Measurements from ENCODE around the gene CYP2U1. TPM values are rescaled to one million over a fixed set of nuclear protein-coding genes. Genes with fewer than 3 reads are reported as not detected.
"Not testable (repeated sequence)": the region's sequence is repeated elsewhere in the genome, so short reads cannot be mapped to it uniquely, and the experiment has no call there.

Gene CYP2U1
- total and polyA plus RNA-seq, 5 donors = 7.3 to 14.8 (median 13.6) TPM

DNA sequence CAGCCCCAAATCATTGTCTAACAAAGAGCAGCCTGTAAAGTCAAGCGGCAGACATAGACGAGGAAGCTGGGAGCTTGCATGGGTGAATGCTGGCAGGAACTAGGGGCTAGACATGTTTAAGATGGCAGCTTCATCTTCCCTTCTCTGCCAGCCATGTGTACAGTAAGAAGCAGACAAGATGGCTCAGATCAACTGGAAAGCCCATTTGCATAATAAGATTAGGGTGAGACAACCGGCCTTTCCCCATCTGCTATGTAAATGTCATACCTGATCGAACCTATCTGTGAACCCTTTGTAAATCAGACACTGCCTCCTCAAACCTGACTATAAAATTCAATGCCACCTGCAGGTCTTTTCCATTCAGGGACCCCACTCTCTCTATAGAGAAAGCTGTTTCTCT, 35.6 kb downstream of the CYP2U1 start:
- 72% methylated on average over 4 of the region's 4 CpGs for WGBS
- no peak for DNase-seq
- ATAC-seq = no peak
- intact Hi-C loops (cut with DNase I) = no loop called here
- Histone ChIP-seq H3K27me3 (ENCODE audit: control insufficient read depth, insufficient read depth) (no peaks in the 10 kb centered on the region), H3K4me3 (ENCODE audit: low read length) (no peak overlapping the region), H3K9me3 (ENCODE audit: control insufficient read depth, low read length) (no peaks in the 10 kb centered on the region), H3K4me1 (ENCODE audit: control insufficient read depth, insufficient read depth, low read length) (no peaks in the 10 kb centered on the region), H3K27ac (ENCODE audit: low read length) (no peak overlapping the region)

DNA sequence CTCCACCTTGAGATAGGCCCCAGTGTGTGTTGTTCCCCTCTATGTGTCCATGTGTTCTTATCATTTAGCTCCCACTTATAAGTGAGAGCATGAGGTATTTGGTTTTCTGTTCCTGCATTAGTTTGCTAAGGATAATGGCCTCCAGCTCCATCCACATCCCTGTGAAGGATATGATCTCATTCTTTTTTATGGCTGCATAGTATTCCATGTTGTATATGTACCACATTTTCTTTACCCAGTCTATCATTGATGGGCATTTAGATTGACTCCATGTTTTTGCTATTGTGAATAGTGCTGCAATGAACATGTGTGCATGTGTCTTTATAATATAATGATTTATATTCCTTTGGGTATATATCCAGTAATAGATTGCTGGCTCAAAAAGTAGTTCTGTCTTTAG, 36.2 kb downstream of the CYP2U1 start:
- H3K27ac ChIP-seq (ENCODE audit: low read length); H3K27me3 ChIP-seq (ENCODE audit: control insufficient read depth, insufficient read depth); H3K9me3 ChIP-seq (ENCODE audit: control insufficient read depth, low read length); H3K4me1 ChIP-seq (ENCODE audit: control insufficient read depth, insufficient read depth, low read length); DNase-seq; intact Hi-C loops (cut with DNase I); ATAC-seq; H3K4me3 ChIP-seq (ENCODE audit: low read length): not testable (repeated sequence)

DNA sequence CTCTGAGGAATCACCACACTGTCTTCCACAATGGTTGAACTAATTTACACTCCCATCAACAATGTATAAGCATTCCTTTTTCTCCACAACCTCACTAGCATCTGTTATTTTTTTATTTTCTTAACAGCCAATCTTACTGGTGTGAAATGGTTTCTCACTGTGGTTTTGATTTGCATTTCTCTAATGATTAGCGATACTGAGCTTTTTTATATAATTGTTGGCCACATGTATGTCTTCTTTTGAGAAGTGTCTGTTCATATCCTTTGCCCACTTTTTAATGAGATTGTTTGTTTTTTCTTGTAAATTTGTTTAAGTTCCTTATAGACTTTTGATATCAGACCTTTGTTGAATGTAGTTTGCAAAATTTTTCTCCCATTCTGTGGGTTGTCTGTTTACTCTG, 36.6 kb downstream of the CYP2U1 start:
- DNase-seq; H3K4me3 ChIP-seq (ENCODE audit: low read length); intact Hi-C loops (cut with DNase I); H3K4me1 ChIP-seq (ENCODE audit: control insufficient read depth, insufficient read depth, low read length); H3K9me3 ChIP-seq (ENCODE audit: control insufficient read depth, low read length); H3K27me3 ChIP-seq (ENCODE audit: control insufficient read depth, insufficient read depth); ATAC-seq; H3K27ac ChIP-seq (ENCODE audit: low read length): not testable (repeated sequence)
- 96% methylated on average over 1 of the region's 1 CpG for WGBS

DNA sequence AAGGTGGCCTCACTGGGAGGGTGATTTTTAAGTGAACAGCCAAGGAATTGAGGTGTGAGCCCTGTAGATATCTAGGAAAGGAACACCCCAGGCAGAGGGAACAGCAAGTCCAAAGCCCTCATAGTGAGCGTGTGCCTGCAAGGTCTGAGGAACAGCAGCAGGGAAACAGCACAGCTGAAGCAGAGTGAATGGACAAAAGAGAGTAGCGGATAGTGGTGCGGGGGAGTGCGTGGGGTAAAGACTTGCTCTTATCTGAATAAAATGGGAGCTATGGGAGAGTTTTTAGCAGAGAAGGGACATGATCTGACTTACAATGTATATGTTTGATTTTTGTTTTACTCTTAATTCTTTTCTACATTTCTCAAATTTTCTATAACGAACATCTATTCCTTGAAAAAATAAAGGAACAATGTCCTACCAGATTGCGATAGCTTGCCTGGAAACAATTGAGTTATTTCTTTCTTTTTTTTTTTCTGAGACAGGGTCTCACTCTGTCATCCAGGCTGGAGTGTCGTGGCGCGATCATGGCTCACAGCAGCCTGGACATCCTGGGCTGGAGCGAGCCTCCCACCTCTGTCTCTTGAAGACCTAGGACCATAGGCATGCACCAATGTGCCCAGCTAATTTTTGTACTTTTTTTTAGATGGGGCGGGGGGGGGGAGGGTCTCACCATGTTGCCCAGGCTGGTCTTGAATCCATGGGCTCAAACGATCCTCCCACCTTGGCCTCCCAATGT, 38.9 kb downstream of the CYP2U1 start:
- Histone ChIP-seq H3K9me3 (ENCODE audit: control insufficient read depth, low read length) (no peaks in the 10 kb centered on the region), H3K27me3 (ENCODE audit: control insufficient read depth, insufficient read depth) (no peaks in the 10 kb centered on the region), H3K4me1 (ENCODE audit: control insufficient read depth, insufficient read depth, low read length) (no peaks in the 10 kb centered on the region), H3K27ac (ENCODE audit: low read length) (no peak overlapping the region), H3K4me3 (ENCODE audit: low read length) (no peak overlapping the region)
- intact Hi-C loops (cut with DNase I) = no loop called here
- WGBS = 86% methylated on average over 12 of the region's 12 CpGs
- ATAC-seq (no peak), DNase-seq (no peak)

DNA sequence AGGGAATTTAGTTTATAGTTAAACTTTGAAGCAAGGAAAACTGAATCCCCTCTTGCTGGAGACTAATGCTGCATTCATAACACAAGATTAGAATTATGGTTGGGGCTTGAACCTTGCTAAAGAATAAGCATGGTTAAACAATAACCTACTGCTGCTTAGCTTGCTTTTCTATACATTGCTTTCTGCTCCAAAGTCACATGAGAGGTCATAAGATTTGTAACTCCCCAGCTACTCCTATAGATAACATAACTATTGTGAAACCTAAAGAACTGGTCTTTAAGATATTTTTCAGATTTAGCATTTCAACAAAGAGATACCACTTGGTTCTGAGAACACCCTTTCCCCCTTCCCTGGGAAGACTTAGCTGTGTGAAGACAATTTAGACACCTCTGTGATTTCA, 41.3 kb downstream of the CYP2U1 start:
- Histone ChIP-seq H3K27me3 (ENCODE audit: control insufficient read depth, insufficient read depth) (no peaks in the 10 kb centered on the region), H3K4me1 (ENCODE audit: control insufficient read depth, insufficient read depth, low read length) (no peaks in the 10 kb centered on the region), H3K27ac (ENCODE audit: low read length) (no peak overlapping the region), H3K4me3 (ENCODE audit: low read length) (no peak overlapping the region), H3K9me3 (ENCODE audit: control insufficient read depth, low read length) (no peaks in the 10 kb centered on the region)
- intact Hi-C loops (cut with DNase I) = no loop called here
- ATAC-seq (no peak), DNase-seq (no peak)

DNA sequence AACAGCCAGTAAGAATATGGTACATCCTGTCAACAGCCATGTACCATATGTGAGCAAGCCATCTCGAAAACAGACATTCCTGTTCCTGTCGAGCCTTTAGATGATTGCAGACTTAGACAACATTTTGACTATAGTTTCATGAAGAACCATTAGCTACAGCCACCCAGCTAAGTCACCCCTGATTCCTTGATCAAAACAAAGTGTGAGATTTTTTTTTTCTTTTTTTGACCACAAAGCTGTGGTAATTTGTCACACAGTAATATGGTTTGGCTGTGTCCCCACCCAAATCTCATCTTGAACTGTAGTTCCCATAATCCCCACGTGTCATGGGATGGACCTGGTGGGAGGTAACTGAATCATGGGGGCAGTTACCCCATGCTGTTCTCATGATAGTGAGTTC, 43.2 kb downstream of the CYP2U1 start:
- H3K9me3 ChIP-seq (ENCODE audit: control insufficient read depth, low read length) = no peaks in the 10 kb centered on the region
- ATAC-seq = no peak
- DNase-seq = no peak
- H3K4me3 ChIP-seq (ENCODE audit: low read length) = no peak overlapping the region
- H3K27ac ChIP-seq (ENCODE audit: low read length) = no peak overlapping the region
- WGBS = 87% methylated on average over 3 of the region's 3 CpGs
- intact Hi-C loops (cut with DNase I) = no loop called here
- no peaks in the 10 kb centered on the region for H3K27me3 ChIP-seq (ENCODE audit: control insufficient read depth, insufficient read depth)
- no peaks in the 10 kb centered on the region for H3K4me1 ChIP-seq (ENCODE audit: control insufficient read depth, insufficient read depth, low read length)

DNA sequence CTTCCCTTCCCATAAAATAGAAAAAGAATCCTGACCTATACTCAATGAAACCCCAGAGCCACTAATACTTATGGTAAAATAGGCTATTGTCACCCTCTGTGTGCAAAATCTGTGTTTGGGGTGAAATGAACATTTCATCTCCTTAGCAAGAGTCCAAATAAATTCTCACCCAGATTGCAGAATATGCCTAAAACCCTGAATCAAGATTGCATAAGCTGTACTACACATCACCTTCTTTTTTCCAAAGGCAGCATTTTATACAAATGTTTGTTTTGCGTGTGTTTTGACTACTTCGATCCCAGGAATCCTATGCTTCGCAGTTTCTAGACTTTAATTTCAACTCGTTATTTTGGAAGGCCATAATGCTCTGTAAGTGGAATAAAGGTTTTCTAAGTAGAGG, 46.1 kb downstream of the CYP2U1 start:
- Histone ChIP-seq H3K27me3 (ENCODE audit: control insufficient read depth, insufficient read depth) (no peaks in the 10 kb centered on the region), H3K4me1 (ENCODE audit: control insufficient read depth, insufficient read depth, low read length) (no peaks in the 10 kb centered on the region), H3K9me3 (ENCODE audit: control insufficient read depth, low read length) (no peaks in the 10 kb centered on the region), H3K27ac (ENCODE audit: low read length) (no peak overlapping the region), H3K4me3 (ENCODE audit: low read length) (no peak overlapping the region)
- WGBS = 90% methylated on average over 4 of the region's 4 CpGs
- intact Hi-C loops (cut with DNase I) = no loop called here
- ATAC-seq = no peak
- no peak for DNase-seq

DNA sequence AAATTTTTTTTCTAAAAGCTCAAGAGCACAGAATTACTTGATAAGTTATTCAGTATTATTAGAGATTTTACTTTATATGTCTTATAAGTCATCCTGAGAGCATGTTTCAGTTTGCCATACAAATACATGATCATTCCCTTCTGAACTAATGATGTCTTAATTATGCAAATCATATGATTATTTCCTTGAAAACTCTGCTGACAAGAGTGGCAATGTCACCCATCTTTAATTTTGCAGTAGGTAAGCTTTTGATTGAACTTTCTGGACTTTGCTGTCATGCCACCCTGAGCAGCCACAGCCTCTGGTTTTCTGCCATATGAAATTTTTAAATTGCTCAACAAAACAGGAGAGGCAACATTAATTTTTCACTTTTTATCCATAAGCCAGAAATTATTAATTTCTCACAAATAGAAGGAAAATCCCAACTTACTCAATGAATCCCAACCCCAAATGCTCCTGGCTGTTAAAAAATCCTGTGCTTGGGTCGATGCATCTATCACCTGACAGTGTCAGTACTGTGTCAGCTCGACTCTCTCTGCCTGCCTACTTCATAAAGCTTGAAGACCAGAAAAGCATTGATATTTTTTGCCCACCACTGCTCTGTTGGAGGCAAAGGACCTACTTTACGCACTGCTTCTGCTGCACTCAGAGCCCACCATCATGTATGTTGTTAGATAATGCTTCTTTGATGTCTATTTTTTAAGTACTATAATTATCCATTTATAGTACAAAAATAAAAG, 46.8 kb downstream of the CYP2U1 start:
- ATAC-seq = no peak

DNA sequence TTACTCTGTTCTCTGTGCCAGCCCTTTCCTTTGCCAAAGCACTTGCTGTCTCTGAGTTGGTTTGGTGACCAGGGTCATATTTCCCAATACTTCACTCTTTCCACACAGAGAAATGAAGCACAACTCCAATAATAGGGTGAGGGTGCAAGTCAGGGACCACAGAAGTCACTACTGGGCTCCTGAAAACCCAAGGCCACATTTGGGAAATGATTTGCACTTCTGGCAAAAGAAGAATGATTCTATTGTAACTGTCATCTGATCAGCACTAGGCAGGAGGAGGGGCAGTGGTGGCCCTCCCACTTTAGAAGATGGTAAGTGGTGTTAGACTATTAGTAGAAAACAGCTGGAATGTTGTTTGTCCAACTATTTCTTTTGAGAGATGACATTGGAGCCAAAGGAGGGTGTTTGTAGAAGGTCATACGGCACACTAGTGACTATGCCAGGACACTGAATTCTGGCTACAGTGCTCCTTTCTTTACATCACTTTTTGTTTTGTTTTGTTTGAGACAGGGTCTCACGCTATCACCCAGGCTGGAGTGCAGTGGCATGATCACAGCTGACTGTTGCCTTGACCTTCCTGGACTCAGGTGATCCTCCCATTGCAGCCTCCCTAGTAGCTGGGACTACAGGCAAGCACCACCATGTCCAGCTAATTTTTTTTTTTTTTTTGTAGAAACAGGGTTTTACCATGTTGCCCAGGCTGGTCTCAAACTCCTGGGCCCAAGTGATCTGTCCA, 47.5 kb downstream of the CYP2U1 start:
- WGBS = 76% methylated on average over 2 of the region's 2 CpGs
- H3K27me3 ChIP-seq (ENCODE audit: control insufficient read depth, insufficient read depth) = no peaks in the 10 kb centered on the region
- H3K9me3 ChIP-seq (ENCODE audit: control insufficient read depth, low read length) = no peaks in the 10 kb centered on the region
- intact Hi-C loops (cut with DNase I) = no loop called here
- H3K27ac ChIP-seq (ENCODE audit: low read length) = no peak overlapping the region
- peak in 1 of 2 donors; percentile 57 for ATAC-seq
- H3K4me1 ChIP-seq (ENCODE audit: control insufficient read depth, insufficient read depth, low read length) = no peaks in the 10 kb centered on the region
- H3K4me3 ChIP-seq (ENCODE audit: low read length) = no peak overlapping the region
- DNase-seq = no peak

More for the DNA sequence above, 46.8 kb downstream of the CYP2U1 start:
- Histone ChIP-seq H3K4me3 (ENCODE audit: low read length) (no peak overlapping the region), H3K4me1 (ENCODE audit: control insufficient read depth, insufficient read depth, low read length) (no peaks in the 10 kb centered on the region), H3K27ac (ENCODE audit: low read length) (no peak overlapping the region), H3K9me3 (ENCODE audit: control insufficient read depth, low read length) (no peaks in the 10 kb centered on the region), H3K27me3 (ENCODE audit: control insufficient read depth, insufficient read depth) (no peaks in the 10 kb centered on the region)
- no peak for DNase-seq
- intact Hi-C loops (cut with DNase I) = no loop called here
- WGBS = 72% methylated on average over 3 of the region's 3 CpGs

DNA sequence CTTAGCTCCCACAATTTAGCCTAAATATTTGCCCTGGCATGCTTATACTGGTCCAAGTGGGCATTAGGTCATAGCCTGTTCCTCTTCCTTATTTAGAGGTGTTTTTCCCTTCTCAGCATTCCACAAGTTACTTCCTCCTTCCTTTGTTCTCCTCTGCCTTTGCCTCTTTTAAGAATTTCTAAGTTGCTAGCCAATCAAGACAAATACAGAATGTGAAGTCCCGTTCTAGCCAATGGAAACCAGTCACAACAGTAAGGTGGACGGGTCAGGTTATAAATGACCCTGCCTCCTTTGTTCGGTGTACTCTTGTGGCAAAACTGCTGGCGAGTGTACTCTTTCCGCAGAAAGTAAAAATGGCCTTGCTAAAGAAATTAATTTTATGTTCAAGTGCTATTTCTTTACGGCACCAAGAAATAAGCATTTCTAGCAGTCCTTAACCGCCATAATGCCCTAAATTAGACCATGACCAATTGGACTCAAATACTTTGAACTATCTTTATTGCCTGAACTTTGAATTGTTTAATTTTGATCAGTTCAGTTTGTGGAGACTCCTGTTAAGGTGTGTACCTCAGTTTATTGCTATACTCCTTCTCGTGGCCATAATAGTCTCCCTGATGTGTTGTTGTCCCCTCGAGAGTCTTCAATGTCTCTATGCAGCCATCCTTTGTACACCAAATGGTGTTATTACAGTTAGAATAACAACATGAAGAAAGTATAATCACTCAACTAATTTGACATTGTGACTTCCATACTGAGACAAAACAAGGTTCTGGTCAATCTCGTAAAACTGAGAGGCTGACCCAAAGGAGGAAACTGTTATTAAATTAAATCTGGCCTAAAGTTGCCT, 56.8 kb downstream of the CYP2U1 start:
- no peaks in the 10 kb centered on the region for H3K9me3 ChIP-seq (ENCODE audit: control insufficient read depth, low read length)
- no peak overlapping the region for H3K4me3 ChIP-seq (ENCODE audit: low read length)
- DNase-seq = no peak
- H3K4me1 ChIP-seq (ENCODE audit: control insufficient read depth, insufficient read depth, low read length) = peaks cover 1% of the 10 kb centered on the region
- H3K27me3 ChIP-seq (ENCODE audit: control insufficient read depth, insufficient read depth) = no peaks in the 10 kb centered on the region
- ATAC-seq = no peak
- H3K27ac ChIP-seq (ENCODE audit: low read length) = peak overlapping the region; percentile 61
- 92% methylated on average over 10 of the region's 10 CpGs for WGBS
- intact Hi-C loops (cut with DNase I) = no loop called here

DNA sequence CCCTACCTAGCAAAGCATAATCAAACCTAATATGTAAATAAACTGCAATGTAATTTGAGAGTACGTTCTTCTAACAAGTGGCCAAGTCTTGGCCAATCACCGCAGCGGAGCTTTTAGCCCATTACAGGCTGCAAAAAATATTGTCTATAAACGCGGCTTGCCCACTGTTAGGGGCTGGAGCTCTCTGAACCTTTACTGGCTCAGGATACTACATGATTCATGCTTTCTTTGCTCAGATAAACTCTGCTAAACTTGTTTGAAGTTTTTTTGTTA, 57.4 kb downstream of the CYP2U1 start:
- H3K4me1 ChIP-seq (ENCODE audit: control insufficient read depth, insufficient read depth, low read length) = peaks cover 1% of the 10 kb centered on the region
- H3K27me3 ChIP-seq (ENCODE audit: control insufficient read depth, insufficient read depth) = no peaks in the 10 kb centered on the region
- no peaks in the 10 kb centered on the region for H3K9me3 ChIP-seq (ENCODE audit: control insufficient read depth, low read length)
- 55% methylated on average over 5 of the region's 5 CpGs for WGBS
- intact Hi-C loops (cut with DNase I) = no loop called here
- peak overlapping the region; percentile 61 for H3K27ac ChIP-seq (ENCODE audit: low read length)
- no peak for ATAC-seq
- no peak for DNase-seq
- H3K4me3 ChIP-seq (ENCODE audit: low read length) = peak overlapping the region; percentile 47
